GM23338 (cell line): ENCODE data around the gene CERK. TPM values are rescaled to one million over a fixed set of nuclear protein-coding genes. Genes with fewer than 3 reads are reported as not detected.

ENCODE experiments used
- ATAC-seq: fragments of 200-7000 bp; cut with Tn5 transposase; 3 replicates; pipeline ENCODE4 v1.9.1; 2020
- DNase-seq: peaks from one replicate; pipeline ENCODE4 v3.0.0-alpha.2; 2015; ENCODE audit warnings: low spot score
- H2AFZ ChIP-seq: fragments of 200-600 bp; sonication (generic); 2 replicates; pipeline ENCODE4 v1.8.0; 2016; ENCODE audit warnings: antibody characterized with exemption, mild to moderate bottlenecking, moderate library complexity
- H3F3A ChIP-seq: fragments of 200-600 bp; sonication (generic); replicated peaks from 2 replicates; pipeline ENCODE4 v1.8.0; 2017; ENCODE audit warnings: antibody characterized with exemption, mixed run types, low read depth
- H3K27ac ChIP-seq: fragments of 200-600 bp; sonication (generic); 2 replicates; pipeline ENCODE4 v1.6.1; 2016; ENCODE audit warnings: low read depth
- H3K27me3 ChIP-seq: fragments of 200-600 bp; sonication (generic); 2 replicates; pipeline ENCODE4 v1.8.0; 2016; ENCODE audit warnings: mild to moderate bottlenecking, mixed run types, moderate library complexity; ENCODE audit not compliant: insufficient read depth
- H3K36me3 ChIP-seq: fragments of 200-600 bp; sonication (generic); 2 replicates; pipeline ENCODE4 v1.8.0; 2016; ENCODE audit warnings: mild to moderate bottlenecking; ENCODE audit not compliant: insufficient read depth
- H3K4me1 ChIP-seq: fragments of 200-600 bp; sonication (generic); 2 replicates; pipeline ENCODE4 v1.8.0; 2016; ENCODE audit warnings: mild to moderate bottlenecking, moderate library complexity; ENCODE audit not compliant: insufficient read depth
- H3K4me2 ChIP-seq: fragments of 200-600 bp; sonication (generic); 2 replicates; pipeline ENCODE4 v1.7.1; 2017; ENCODE audit warnings: mixed run types
- H3K4me3 ChIP-seq: fragments of 200-600 bp; sonication (generic); 2 replicates; pipeline ENCODE4 v1.6.1; 2016; ENCODE audit warnings: mixed run types
- H3K79me2 ChIP-seq: fragments of 200-600 bp; sonication (generic); replicated peaks from 2 replicates; pipeline ENCODE4 v1.8.0; 2017; ENCODE audit warnings: mild to moderate bottlenecking; ENCODE audit not compliant: insufficient read depth
- H3K9me2 ChIP-seq: fragments of 200-600 bp; sonication (generic); 2 replicates; pipeline ENCODE4 v1.8.0; 2017; ENCODE audit not compliant: insufficient read depth
- H4K20me1 ChIP-seq: fragments of 200-600 bp; sonication (generic); replicated peaks from 2 replicates; pipeline ENCODE4 v1.8.0; 2017; ENCODE audit warnings: mild to moderate bottlenecking; ENCODE audit not compliant: insufficient read depth
- H3K27ac Mint-ChIP-seq: 2 replicates; pipeline ENCODE4 v1.8.0; 2020; ENCODE audit warnings: inconsistent platforms, mild to moderate bottlenecking, moderate library complexity, mixed read lengths
- H3K27me3 Mint-ChIP-seq: 3 replicates; pipeline ENCODE4 v1.8.0; 2022; ENCODE audit warnings: low read depth, mild to moderate bottlenecking, moderate library complexity, mixed read lengths, inconsistent platforms; ENCODE audit not compliant: insufficient read depth, poor library complexity
- H3K36me3 Mint-ChIP-seq: 3 replicates; pipeline ENCODE4 v1.8.0; 2021; ENCODE audit warnings: low read depth, mild to moderate bottlenecking, inconsistent platforms, moderate library complexity, mixed read lengths
- H3K4me1 Mint-ChIP-seq: 3 replicates; pipeline ENCODE4 v1.8.0; 2020; ENCODE audit warnings: mild to moderate bottlenecking, inconsistent platforms, mixed read lengths
- H3K4me3 Mint-ChIP-seq: 3 replicates; pipeline ENCODE4 v1.8.0; 2021; ENCODE audit warnings: moderate library complexity, mild to moderate bottlenecking, inconsistent platforms, mixed read lengths
- H3K9me3 Mint-ChIP-seq: 3 replicates; pipeline ENCODE4 v1.8.0; 2020; ENCODE audit warnings: moderate library complexity, mild to moderate bottlenecking, inconsistent platforms, mixed read lengths
- CREB1 ChIP-seq: fragments of 250-450 bp; sonication (Bioruptor Pico); IDR thresholded peaks from 2 replicates; pipeline ENCODE4 v1.5.0; 2020; ENCODE audit warnings: low read depth, mild to moderate bottlenecking, moderate library complexity
- EZH2 ChIP-seq: fragments of 200-600 bp; sonication (generic); IDR thresholded peaks from one replicate; pipeline ENCODE4 v1.8.0; 2017; ENCODE audit warnings: antibody characterized with exemption, mild to moderate bottlenecking, low read depth; ENCODE audit not compliant: unreplicated experiment
- EZH2phosphoT487 ChIP-seq: fragments of 200-600 bp; sonication (generic); IDR thresholded peaks from one replicate; pipeline ENCODE4 v1.8.1; 2018; ENCODE audit warnings: antibody characterized with exemption; ENCODE audit not compliant: unreplicated experiment
- JUNB ChIP-seq: IDR thresholded peaks from one replicate; pipeline ENCODE4 v1.6.1; 2016; ENCODE audit warnings: antibody characterized with exemption; ENCODE audit not compliant: unreplicated experiment
- NANOG ChIP-seq: IDR thresholded peaks from 2 replicates; pipeline ENCODE4 v1.6.1; 2016; ENCODE audit warnings: antibody characterized with exemption, borderline replicate concordance
- POLR2AphosphoS5 ChIP-seq: IDR thresholded peaks from 2 replicates; pipeline ENCODE4 v1.6.1; 2016; ENCODE audit warnings: antibody characterized with exemption, low read depth
- REST ChIP-seq: IDR thresholded peaks from one replicate; pipeline ENCODE4 v1.6.1; 2018; ENCODE audit warnings: antibody characterized with exemption; ENCODE audit not compliant: unreplicated experiment
- STAT1 ChIP-seq: IDR thresholded peaks from one replicate; pipeline ENCODE4 v1.6.1; 2016; ENCODE audit warnings: antibody characterized with exemption; ENCODE audit not compliant: unreplicated experiment
- ZNF114 ChIP-seq: fragments of 250-450 bp; sonication (Bioruptor Pico); IDR thresholded peaks from 2 replicates; pipeline ENCODE4 v1.5.0; 2020; ENCODE audit warnings: mild to moderate bottlenecking, moderate library complexity
- ZNF331 ChIP-seq: fragments of 250-450 bp; sonication (Bioruptor Pico); IDR thresholded peaks from 2 replicates; pipeline ENCODE4 v1.5.0; 2020; ENCODE audit warnings: low read depth, mild to moderate bottlenecking, moderate library complexity
- ZNF462 ChIP-seq: fragments of 250-450 bp; sonication (Bioruptor Pico); IDR thresholded peaks from 2 replicates; pipeline ENCODE4 v1.5.0; 2020; ENCODE audit warnings: mild to moderate bottlenecking, moderate library complexity
- polyA plus RNA-seq: library from polyadenylated mRNA; unstranded; fragments of >200 nt; fragmentation: Nextera tagmentation; extraction: Ambion mirVana; gene quantifications from 2 replicates; pipeline ENCODE4 v1.2.1, GENCODE V29; 2016
- total RNA-seq: library from RNA; depleted of rRNA; stranded (reverse); fragments of >200 nt; shearing (Covaris generic); gene quantifications from 2 replicates; pipeline ENCODE4 v1.2.3, GENCODE V29; 2014
- TF ChIP-seq, protein P1 (sequence below), 2 experiments: fragments of 200-600 bp in 1 of 2; sonication (generic) in 1 of 2; conservative IDR thresholded peaks; 2 replicates each; pipeline versions ENCODE4 v1.5.1 to v1.6.1; 2016 to 2017; ENCODE audit warnings: antibody characterized with exemption in 2 of 2, low read depth in 2 of 2, mild to moderate bottlenecking in 2 of 2, moderate library complexity in 1 of 2
- TF ChIP-seq, protein P2 (sequence below): IDR thresholded peaks from 2 replicates; pipeline ENCODE4 v1.6.1; 2016; ENCODE audit warnings: antibody characterized with exemption

Gene CERK
- total and polyA plus RNA-seq, 2 experiments from 2014 or later, result 12.7 to 62.9 TPM

DNA sequence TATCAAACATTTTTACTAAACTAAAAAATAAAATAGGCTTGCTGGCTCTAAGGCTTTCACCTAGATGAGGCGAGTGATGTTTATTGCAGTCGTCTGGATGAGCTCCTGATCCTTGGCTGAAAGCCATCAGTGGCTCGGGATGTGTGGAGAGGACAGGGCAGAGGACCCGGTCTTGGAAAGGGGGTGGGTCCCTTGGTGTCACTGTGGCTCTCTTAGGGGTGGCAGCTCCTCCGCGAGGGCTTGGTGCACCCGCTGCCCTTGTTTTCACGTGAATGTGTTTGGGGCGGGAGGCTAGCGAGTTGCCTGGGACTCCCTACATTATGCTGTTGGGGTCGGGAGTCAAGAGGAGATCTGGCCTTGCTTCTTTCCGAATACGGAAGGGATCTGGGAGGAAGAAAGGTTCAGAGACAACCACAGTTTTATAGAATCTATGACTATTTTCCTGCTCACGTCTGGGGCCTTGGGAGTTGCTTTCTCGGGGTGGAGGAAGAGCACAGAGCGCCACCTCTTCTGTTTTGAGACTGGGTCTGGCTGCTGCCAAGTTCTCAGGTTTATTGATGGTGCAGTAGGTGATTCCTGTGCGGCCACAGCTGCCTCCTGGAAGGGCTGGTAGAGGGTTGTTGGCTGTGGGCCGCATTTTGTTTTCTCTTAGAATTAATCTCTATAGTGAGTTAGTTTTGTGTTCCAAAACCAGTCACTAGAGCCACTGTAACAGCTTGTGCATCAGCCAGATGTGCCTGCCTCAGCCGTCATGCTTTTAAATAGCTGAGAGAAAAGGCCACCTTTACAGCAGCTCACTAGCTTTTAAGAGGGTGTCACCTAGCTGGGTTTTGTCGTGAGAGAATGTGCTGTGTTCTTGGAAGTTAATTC is 37.2 kb upstream of the CERK start:
- peak overlapping the region; percentile 85 for H3K27ac Mint-ChIP-seq
- H3K36me3 Mint-ChIP-seq, result peaks cover 5% of the 10 kb centered on the region; the same call in 2 of the 3 replicates
- TF ChIP-seq POLR2AphosphoS5 (no peak), REST (no peak), CREB1 (CRISPR knock-in tag) (no peak), JUNB (no peak), STAT1 (no peak), EZH2phosphoT487 (no peak), ZNF114 (CRISPR knock-in tag) (no peak), ZNF331 (CRISPR knock-in tag) (no peak), NANOG (no peak), ZNF462 (CRISPR knock-in tag) (no peak), EZH2 (no peak)
- TF ChIP-seq, protein P1, sequence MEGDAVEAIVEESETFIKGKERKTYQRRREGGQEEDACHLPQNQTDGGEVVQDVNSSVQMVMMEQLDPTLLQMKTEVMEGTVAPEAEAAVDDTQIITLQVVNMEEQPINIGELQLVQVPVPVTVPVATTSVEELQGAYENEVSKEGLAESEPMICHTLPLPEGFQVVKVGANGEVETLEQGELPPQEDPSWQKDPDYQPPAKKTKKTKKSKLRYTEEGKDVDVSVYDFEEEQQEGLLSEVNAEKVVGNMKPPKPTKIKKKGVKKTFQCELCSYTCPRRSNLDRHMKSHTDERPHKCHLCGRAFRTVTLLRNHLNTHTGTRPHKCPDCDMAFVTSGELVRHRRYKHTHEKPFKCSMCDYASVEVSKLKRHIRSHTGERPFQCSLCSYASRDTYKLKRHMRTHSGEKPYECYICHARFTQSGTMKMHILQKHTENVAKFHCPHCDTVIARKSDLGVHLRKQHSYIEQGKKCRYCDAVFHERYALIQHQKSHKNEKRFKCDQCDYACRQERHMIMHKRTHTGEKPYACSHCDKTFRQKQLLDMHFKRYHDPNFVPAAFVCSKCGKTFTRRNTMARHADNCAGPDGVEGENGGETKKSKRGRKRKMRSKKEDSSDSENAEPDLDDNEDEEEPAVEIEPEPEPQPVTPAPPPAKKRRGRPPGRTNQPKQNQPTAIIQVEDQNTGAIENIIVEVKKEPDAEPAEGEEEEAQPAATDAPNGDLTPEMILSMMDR (conservative IDR thresholded peaks at IDR 0.05; ENCODE audit: low read depth in 2 of 2), result no peak
- TF ChIP-seq, protein P2, sequence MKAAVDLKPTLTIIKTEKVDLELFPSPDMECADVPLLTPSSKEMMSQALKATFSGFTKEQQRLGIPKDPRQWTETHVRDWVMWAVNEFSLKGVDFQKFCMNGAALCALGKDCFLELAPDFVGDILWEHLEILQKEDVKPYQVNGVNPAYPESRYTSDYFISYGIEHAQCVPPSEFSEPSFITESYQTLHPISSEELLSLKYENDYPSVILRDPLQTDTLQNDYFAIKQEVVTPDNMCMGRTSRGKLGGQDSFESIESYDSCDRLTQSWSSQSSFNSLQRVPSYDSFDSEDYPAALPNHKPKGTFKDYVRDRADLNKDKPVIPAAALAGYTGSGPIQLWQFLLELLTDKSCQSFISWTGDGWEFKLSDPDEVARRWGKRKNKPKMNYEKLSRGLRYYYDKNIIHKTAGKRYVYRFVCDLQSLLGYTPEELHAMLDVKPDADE, result no peak
- peak overlapping the region; percentile 84; the same call in 1 of the 2 replicates for H3K27ac ChIP-seq
- peaks cover 14% of the 10 kb centered on the region; the same call in 1 of the 2 replicates for H3K4me1 ChIP-seq
- H3K27me3 ChIP-seq, result no peaks in the 10 kb centered on the region
- H3K79me2 ChIP-seq, result peaks cover 88% of the 10 kb centered on the region
- no peak overlapping the region for H2AFZ ChIP-seq
- no peaks in the 10 kb centered on the region for H3K9me3 Mint-ChIP-seq
- peaks cover 12% of the 10 kb centered on the region for H3K27me3 Mint-ChIP-seq
- no peaks in the 10 kb centered on the region for H3K9me2 ChIP-seq
- no peak for DNase-seq
- peaks cover 27% of the 10 kb centered on the region for H3K4me1 Mint-ChIP-seq
- H3K4me3 Mint-ChIP-seq, result no peak overlapping the region
- H4K20me1 ChIP-seq, result peaks cover 4% of the 10 kb centered on the region; the same call in 1 of the 2 replicates
- no peak overlapping the region for H3K4me2 ChIP-seq
- H3K36me3 ChIP-seq, result no peaks in the 10 kb centered on the region
- H3F3A ChIP-seq, result no peaks in the 10 kb centered on the region
- no peak overlapping the region for H3K4me3 ChIP-seq
- ATAC-seq, result no peak
